ENCODE data around the gene SLC22A23.

DNA sequence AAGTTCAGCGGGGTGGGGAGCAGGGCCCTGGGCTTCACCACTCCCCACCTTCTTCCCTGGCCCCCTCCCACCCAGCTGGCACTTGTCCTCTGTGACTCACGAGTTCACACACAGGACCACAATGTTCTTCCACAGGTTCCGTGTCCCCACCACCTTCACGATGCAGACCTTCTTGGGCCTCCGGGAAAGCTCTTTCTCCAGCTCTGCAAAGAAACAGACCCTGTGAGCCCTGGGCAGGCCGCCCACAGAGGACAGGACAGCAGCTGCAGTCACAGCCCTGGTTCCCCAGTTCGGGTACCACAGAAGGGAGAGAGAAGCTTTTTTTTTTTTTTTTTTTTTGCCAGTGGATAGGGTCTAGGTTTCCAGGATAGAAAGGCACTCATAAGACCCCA, 167.2 kb downstream of the SLC22A23 start:
- no peak for TF ChIP-seq ZNF317 (CRISPR knock-in tag; IDR thresholded peaks at IDR 0.05; ENCODE audit: borderline replicate concordance, low read depth)
- TF ChIP-seq, protein P1, sequence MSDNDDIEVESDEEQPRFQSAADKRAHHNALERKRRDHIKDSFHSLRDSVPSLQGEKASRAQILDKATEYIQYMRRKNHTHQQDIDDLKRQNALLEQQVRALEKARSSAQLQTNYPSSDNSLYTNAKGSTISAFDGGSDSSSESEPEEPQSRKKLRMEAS (CRISPR knock-in tag; IDR thresholded peaks at IDR 0.05), result no peak
- no peak for TF ChIP-seq ESRRA (CRISPR knock-in tag; IDR thresholded peaks at IDR 0.05; ENCODE audit: borderline replicate concordance)
- no peak for TF ChIP-seq KAT7 (CRISPR knock-in tag; IDR thresholded peaks at IDR 0.05; ENCODE audit: borderline replicate concordance)
- TF ChIP-seq, protein P2, sequence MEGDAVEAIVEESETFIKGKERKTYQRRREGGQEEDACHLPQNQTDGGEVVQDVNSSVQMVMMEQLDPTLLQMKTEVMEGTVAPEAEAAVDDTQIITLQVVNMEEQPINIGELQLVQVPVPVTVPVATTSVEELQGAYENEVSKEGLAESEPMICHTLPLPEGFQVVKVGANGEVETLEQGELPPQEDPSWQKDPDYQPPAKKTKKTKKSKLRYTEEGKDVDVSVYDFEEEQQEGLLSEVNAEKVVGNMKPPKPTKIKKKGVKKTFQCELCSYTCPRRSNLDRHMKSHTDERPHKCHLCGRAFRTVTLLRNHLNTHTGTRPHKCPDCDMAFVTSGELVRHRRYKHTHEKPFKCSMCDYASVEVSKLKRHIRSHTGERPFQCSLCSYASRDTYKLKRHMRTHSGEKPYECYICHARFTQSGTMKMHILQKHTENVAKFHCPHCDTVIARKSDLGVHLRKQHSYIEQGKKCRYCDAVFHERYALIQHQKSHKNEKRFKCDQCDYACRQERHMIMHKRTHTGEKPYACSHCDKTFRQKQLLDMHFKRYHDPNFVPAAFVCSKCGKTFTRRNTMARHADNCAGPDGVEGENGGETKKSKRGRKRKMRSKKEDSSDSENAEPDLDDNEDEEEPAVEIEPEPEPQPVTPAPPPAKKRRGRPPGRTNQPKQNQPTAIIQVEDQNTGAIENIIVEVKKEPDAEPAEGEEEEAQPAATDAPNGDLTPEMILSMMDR (IDR thresholded peaks at IDR 0.05), result no peak
